HL-60 (cell line): ENCODE measurements around the gene ITPRID1.

Experiments used
- DNase-seq, 2 experiments: peaks; one replicate each; pipeline ENCODE4 v3.0.0-alpha.2; 2010 to 2020; ENCODE audit warnings: low read depth in 1 of 2, low spot score in 1 of 2
- H3K27ac ChIP-seq: fragments of 250-450 bp; sonication (Bioruptor Pico); replicated peaks from 2 replicates; pipeline ENCODE4 v1.5.1; 2020; ENCODE audit warnings: mild to moderate bottlenecking, moderate library complexity
- H3K27me3 ChIP-seq: fragments of 250-450 bp; sonication (Bioruptor Pico); 2 replicates; pipeline ENCODE4 v1.5.1; 2021; ENCODE audit warnings: mild to moderate bottlenecking, moderate library complexity; ENCODE audit not compliant: insufficient read depth, poor library complexity, severe bottlenecking
- H3K4me3 ChIP-seq: replicated peaks from 2 replicates; pipeline ENCODE4 v1.5.1; 2011; ENCODE audit warnings: mild to moderate bottlenecking, control low read depth, low read length; ENCODE audit not compliant: insufficient read depth
- CTCF ChIP-seq: IDR thresholded peaks from one replicate; pipeline ENCODE4 v1.5.1; 2011; ENCODE audit warnings: low read length, control low read depth, inconsistent platforms; ENCODE audit not compliant: insufficient read depth
- GABPA ChIP-seq: IDR thresholded peaks from 2 replicates; pipeline ENCODE4 v1.6.1; 2012; ENCODE audit warnings: low read depth
- POLR2AphosphoS5 ChIP-seq: IDR thresholded peaks from 2 replicates; pipeline ENCODE4 v1.6.1; 2012; ENCODE audit warnings: low read depth
- REST ChIP-seq: IDR thresholded peaks from 2 replicates; pipeline ENCODE4 v1.6.1; 2012; ENCODE audit warnings: low read depth; ENCODE audit not compliant: insufficient replicate concordance
- SPI1 ChIP-seq: IDR thresholded peaks from 2 replicates; pipeline ENCODE4 v1.6.1; 2012; ENCODE audit warnings: low read depth, mild to moderate bottlenecking, borderline replicate concordance

ITPRID1 gene

GRCh38 chr7:31553661-31554081, 39.8 kb downstream of the ITPRID1 start:
- H3K4me3 ChIP-seq: no peak overlapping the region
- H3K27me3 ChIP-seq: no peaks in the 10 kb centered on the region
- TF ChIP-seq POLR2AphosphoS5: no peak
- TF ChIP-seq CTCF: no peak
- TF ChIP-seq SPI1: no peak
- TF ChIP-seq GABPA: no peak
- TF ChIP-seq REST: no peak
- DNase-seq: no peak
- no peak overlapping the region for H3K27ac ChIP-seq

GRCh38 chr7:31562002-31562401, 48.1 kb downstream of the ITPRID1 start:
- no peak for DNase-seq
- Histone ChIP-seq H3K27me3 (no peaks in the 10 kb centered on the region), H3K27ac (no peak overlapping the region), H3K4me3 (no peak overlapping the region)
- no peak for TF ChIP-seq GABPA
- no peak for TF ChIP-seq SPI1
- no peak for TF ChIP-seq POLR2AphosphoS5
- TF ChIP-seq REST: no peak
- no peak for TF ChIP-seq CTCF

GRCh38 chr7:31563522-31563921, 49.6 kb downstream of the ITPRID1 start:
- H3K27me3 ChIP-seq: no peaks in the 10 kb centered on the region
- TF ChIP-seq CTCF (no peak), GABPA (no peak), POLR2AphosphoS5 (no peak), SPI1 (no peak), REST (no peak)
- no peak overlapping the region for H3K27ac ChIP-seq
- no peak overlapping the region for H3K4me3 ChIP-seq
- no peak for DNase-seq
